ENCODE data around the gene FABP3.

FABP3 gene

DNA sequence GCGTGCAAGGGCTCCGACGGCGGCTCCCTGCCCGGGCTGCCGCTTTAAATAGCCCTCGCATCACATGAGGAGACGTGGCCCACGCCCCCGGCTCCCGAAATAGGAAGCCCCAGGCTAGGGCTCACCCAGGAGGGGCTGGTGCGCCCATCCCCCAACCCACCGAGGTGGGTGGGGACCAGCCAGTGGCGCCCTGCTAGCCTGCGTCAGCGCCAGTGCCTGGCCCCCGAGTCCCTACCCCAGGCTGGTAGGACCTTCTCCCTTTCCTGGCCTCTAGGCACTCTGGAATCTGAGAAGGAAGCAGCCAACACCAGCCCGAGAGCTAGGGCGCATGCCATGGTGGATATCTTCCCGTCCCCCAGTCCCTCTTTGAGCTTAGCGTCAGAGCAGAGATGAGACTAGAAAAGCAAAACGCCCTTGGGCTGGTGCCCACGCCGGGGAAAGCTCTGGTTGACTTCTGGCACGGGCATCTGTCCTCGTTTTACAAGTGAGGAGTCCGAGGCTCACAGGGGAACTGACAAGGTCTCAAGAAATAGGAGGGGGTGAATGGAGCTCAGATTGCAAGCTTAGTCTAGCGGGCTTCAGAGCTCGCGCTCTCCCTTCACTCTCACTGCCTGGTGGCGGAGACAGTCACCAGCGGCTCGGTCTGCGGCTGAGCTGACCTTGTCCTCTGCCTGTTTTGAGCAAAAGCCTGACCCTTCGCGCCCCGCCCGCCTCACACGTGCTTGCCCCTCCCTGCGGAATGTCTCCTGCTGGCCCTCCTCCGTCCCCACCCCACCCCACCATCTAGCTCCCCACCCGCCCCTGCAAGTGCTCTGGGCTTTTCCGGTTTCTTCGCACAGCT, at the start of gene FABP3:
Gene FABP3 (minus strand): TSS at position 21 of the 841 bp plus-strand sequence. CDS start 62 bp downstream, outside the sequence.
- DNase-seq = peak; percentile 19

GRCh38 chr1:31421371-31422040, 48.6 kb upstream of the FABP3 start:
- no peak for DNase-seq

GRCh38 chr1:31420716-31421115, 47.8 kb upstream of the FABP3 start:
- no peak for DNase-seq

DNA sequence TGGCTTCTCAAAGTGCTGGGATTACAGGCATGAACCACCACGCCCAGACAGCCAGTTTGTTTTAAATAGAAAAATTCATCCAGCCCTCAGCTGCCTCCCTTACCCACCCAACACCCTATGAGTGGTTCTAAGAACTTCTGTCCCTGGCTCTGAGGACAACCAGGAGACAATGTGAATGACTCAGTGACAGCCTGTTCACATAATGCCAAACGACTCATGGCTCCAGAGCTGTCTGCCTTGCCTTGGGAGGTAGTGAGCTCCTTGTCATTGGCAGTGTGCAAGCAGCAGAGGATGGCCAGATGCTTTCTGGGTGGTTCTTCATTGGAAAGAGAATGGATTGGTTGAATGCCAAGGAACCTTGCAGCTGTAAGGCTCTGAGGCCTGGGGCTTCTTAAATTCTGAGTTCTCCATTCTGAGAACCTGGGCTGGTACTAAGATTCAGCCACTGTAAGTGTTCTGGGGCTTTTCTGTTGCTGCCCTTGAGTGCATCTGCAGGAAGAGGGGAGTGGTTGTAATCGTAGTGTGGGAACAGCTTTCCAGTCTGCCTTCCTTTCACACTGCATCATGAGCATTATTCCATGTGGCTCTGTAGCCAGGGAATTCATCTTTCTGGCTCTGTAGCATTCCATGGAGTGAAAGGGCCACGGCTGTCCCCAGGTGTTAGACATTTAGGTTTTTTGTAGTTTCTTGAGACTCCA, 45.9 kb upstream of the FABP3 start:
- DNase-seq = no peak

DNA sequence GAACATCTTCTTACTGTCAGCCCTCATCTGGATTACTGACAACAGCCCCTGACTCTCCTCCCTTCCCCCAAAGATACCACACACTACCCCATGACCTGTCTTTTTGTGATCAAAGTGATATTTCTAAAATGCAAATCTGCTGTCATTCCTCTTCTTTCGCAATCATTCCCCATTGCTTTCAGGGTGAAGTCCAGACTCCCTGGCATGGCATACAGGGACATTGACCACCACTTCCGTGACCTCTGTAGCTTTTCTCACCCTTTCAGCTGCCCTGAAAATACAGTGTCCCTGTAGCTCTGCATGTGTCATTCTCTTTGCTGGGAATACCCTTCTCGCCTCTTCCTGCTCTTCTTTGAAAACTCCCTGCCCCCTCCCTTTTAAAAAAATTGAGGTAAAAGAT, 44.3 kb upstream of the FABP3 start:
- no peak for DNase-seq

- no peak for DNase-seq
Measured at GRCh38 chr1:31416101-31416736, 43.3 kb upstream of the FABP3 start.

- no peak for DNase-seq
Measured at GRCh38 chr1:31415658-31416057, 42.8 kb upstream of the FABP3 start.

- no peak for DNase-seq
Measured at GRCh38 chr1:31414980-31415370, 42.1 kb upstream of the FABP3 start.

GRCh38 chr1:31413405-31414001, 40.6 kb upstream of the FABP3 start:
- peak; percentile 46 for DNase-seq

DNA sequence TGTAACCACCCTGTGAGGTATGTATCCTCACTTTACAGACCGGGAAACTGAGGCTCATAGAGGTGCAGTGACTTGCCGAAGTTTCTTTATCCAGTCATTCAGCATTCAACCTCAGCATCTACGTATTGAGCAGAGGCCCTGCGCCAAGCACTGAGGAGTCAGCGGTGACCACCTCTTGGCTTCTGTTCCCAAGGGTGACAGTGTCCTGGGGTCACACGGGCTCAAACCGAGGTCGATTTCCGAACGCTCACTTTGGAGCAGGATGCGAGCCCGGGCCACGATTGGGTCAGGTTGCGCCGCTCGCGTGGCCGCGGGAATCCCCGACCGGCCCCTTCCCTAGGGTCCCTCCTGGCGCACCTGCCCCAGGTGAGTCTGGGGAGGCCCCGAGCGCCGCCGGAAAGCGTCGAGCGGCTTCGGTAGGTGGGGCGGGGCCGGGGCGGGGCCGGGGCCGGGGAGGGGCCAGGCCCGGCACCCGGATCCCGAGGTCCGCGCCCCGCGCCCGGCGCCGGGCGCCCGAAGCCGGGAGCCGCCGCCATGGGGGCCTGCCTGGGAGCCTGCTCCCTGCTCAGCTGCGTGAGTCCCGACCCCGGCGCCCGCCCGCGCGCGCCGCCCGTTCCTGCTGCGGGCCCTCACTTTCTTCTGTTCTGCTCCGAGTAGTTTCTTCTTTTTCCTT, 40.0 kb upstream of the FABP3 start, which contains the start of gene SERINC2:
Gene SERINC2 (plus strand): TSS at position 482 of the 673 bp plus-strand sequence. CDS start 53 bp downstream, at position 535.
- peak; percentile 60 for DNase-seq

DNA sequence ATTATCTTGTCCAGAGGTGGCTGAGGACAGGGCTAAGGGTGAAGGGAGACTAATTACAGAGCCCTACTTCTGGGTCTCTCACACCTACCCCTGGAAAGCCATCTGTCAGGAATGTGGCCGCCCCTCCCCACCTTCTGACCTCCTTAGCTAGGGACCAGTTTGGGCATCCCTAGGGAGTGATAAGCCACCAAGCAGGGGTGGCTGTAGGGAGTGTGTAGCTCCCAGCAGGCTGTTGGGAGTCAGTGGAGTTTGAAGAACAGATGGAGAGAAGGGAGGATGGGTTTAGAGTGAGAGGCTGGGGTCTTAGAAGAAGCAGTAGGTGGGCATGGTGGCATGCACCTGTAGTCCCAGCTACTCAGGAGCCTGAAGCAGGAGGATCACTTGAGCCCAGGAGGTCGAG, 39.3 kb upstream of the FABP3 start:
- DNase-seq = no peak

GRCh38 chr1:31410871-31411270, 38.0 kb upstream of the FABP3 start:
- DNase-seq = no peak

DNA sequence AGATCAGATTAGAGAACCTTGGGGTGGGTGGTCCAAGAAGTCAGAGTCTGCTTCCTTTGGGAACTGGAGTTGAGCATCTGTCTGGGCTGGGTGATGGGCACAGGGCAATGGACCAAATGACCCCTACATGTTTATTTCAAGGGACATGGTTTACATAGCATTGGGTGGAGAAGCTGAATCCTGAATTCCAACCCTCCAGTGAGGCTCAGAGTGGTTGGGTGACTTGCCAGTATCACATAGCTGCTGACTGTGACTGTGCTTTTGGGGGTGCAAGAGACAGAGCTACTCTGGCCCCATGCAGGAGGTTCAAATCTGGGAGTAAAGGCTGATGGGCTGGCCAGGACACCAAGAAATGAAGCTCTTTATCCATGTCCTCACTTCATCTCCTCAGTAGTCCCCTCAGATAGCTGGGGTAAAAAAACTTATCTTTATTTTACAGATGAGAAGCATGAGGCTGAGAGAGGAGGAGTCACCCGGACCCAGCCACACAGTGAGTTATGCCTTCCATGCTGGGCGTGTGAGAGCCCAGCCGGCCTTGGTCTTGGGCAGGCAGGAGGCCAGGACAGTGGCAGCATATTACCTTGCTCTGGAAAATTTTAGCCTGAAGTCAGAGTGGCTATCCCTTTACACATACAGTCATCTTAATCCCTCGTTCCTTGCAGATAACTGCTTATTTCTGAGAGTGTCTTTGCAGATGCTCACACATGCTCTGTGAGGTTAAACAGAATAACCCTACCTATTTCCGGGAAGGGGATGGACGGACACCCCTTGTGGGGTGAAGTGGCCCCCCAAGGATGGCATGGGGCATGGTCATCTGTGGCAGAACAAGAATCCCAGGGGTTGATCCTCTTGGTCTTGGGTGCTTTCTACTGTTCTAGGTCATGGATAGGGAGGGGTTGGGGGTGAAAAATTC, 37.3 kb upstream of the FABP3 start:
- DNase-seq = no peak

DNA sequence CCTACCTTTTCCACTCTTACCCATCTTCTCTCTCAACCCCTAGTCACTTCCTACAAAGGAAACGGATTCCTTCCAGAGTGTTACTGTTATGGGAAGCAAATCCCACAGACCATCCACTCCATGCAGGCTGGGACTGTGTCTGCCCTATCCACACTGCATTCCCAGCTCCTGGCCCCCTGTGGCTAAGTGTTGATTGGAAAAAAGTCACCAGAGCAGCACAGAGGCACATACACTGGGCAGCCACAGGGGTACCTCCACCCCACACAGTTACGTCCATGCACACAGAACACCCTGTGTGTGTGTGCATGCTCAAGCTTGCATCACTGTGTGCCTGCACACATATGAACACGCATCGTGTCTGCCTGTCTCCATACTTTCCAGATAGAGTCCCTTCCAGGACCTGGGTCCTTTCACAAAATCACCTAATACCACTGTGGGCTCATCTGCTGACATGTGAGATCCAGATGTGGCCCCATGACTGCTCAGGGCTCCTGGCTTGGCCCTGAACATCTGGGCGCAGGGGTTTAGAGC, 36.0 kb upstream of the FABP3 start:
- DNase-seq = no peak

- DNase-seq = no peak
Measured at GRCh38 chr1:31407029-31407626, 34.3 kb upstream of the FABP3 start.

- no peak for DNase-seq
Measured at GRCh38 chr1:31405578-31406245, 32.8 kb upstream of the FABP3 start.

GRCh38 chr1:31401241-31401640, 28.4 kb upstream of the FABP3 start:
- no peak for DNase-seq

GRCh38 chr1:31400393-31400792, 27.5 kb upstream of the FABP3 start:
- DNase-seq = no peak

DNA sequence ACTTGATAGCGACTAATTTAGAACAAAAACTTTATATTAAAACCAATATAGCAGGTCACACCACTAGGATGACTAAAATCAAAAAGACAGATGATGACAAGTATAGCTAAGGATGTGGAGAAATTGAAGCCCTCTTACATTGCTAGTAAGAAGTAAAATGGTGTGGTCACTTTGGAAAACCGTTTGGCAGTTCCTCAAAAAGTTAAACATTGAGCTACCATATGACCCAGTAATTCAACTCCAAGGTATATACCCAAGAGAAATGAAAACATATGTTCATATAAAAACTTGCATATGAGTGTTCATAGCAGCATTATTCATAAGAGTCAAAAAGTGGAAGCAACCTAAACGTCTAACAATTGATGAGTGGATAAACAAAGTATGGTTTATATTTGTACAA, 27.1 kb upstream of the FABP3 start:
- no peak for DNase-seq

DNA sequence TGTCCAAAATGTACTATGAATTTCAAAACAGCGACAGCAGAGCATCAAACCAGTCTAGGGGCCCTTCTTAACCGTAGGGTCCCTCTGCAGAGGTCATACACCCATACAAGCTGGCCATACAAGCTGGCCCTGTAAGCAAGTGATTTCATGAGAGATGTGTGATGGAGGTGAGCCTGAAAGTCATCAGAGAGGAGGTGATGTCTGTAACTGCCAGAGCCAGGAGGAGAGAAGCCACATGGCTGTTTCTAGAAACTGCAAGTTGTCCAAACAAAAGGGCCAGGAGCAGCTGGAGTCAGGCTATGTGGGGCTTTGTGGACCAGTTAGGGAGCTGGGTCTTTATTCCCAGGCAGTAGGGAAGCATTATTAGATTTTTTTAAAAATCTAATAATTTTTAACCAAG, 25.4 kb upstream of the FABP3 start:
- no peak for DNase-seq
